ENCODE measurements around the gene SPIRE2. TPM values are rescaled to one million over a fixed set of nuclear protein-coding genes. Genes with fewer than 3 reads are reported as not detected.
"Not testable (repeated sequence)": the region's sequence is repeated elsewhere in the genome, so short reads cannot be mapped to it uniquely, and the experiment has no call there.

Gene SPIRE2
- total and polyA plus RNA-seq, 4 donors = 12.3 to 51.3 (median 27.2) TPM

DNA sequence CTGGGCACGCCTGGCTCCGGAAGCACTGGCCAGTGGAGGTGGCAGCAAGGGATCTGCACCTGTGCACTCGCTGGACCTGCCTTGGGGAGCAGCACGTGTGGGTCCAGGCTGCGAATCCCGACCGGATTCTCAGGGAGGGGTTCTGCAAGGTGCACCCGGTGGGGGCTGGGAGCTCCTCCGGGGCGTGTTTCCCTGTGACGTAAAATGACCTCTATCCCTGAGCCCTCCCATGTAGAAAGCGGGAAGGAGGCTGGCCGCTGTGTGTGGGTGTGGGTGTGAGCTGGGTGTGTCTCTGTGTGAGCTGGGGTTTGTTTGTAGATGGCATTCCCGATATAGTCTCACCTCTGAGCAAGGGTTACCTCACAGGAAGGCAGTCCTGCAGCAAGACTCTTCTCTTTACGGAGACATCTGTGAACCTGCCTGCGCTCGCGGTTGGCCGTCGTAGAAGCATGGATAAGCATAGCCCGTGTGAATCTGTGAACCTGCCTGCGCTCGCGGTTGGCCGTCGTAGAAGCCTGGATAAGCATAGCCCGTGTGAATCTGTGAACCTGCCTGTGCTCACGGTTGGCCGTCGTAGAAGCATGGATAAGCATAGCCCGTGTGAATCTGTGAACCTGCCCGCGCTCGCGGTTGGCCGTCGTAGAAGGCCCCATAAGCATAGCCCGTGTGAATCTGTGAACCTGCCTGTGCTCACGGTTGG is 5.5 kb downstream of the SPIRE2 start:
- not testable (repeated sequence) for H3K27ac ChIP-seq (ENCODE audit: low read depth, low read length); DNase-seq (ENCODE audit: low read depth in 4 of 6, low spot score in 6 of 6); H3K9me3 ChIP-seq (ENCODE audit: control insufficient read depth, insufficient read depth, low read length); H3K27me3 ChIP-seq (ENCODE audit: control insufficient read depth, insufficient read depth, low read length); H3K4me3 ChIP-seq (ENCODE audit: low read depth, low read length)
- 92% methylated on average over 39 of the region's 39 CpGs for WGBS (ENCODE audit: insufficient coverage)
- Histone ChIP-seq H3K36me3 (ENCODE audit: control insufficient read depth, insufficient read depth, low read length) (peaks cover 59% of the 10 kb centered on the region), H3K4me1 (ENCODE audit: control insufficient read depth, insufficient read depth, low read length) (peaks cover 21% of the 10 kb centered on the region)

DNA sequence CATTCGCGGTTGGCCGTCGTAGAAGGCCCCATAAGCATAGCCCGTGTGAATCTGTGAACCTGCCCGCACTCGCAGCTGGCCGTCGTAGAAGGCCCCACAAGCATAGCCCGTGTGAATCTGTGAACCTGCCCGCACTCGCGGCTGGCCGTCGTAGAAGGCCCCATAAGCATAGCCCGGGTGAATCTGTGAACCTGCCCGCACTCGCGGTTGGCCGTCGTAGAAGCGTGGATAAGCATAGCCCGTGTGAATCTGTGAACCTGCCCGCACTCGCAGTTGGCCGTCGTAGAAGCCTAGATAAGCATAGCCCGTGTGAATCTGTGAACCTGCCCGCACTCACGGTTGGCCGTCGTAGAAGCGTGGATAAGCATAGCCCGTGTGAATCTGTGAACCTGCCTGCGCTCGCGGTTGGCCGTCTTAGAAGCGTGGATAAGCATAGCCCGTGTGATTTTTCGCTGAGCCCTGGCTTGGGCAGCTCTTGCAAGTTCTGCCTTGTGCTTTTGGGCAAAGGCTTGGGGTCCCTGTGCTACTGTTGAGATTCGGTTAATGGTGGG is 6.6 kb downstream of the SPIRE2 start:
- 98% methylated on average over 41 of the region's 42 CpGs for WGBS (ENCODE audit: insufficient coverage)
- H3K27ac ChIP-seq (ENCODE audit: low read depth, low read length); H3K4me3 ChIP-seq (ENCODE audit: low read depth, low read length); DNase-seq (ENCODE audit: low read depth in 4 of 6, low spot score in 6 of 6); H3K9me3 ChIP-seq (ENCODE audit: control insufficient read depth, insufficient read depth, low read length); H3K27me3 ChIP-seq (ENCODE audit: control insufficient read depth, insufficient read depth, low read length): not testable (repeated sequence)
- H3K4me1 ChIP-seq (ENCODE audit: control insufficient read depth, insufficient read depth, low read length) = peaks cover 10% of the 10 kb centered on the region
- H3K36me3 ChIP-seq (ENCODE audit: control insufficient read depth, insufficient read depth, low read length) = peaks cover 62% of the 10 kb centered on the region

DNA sequence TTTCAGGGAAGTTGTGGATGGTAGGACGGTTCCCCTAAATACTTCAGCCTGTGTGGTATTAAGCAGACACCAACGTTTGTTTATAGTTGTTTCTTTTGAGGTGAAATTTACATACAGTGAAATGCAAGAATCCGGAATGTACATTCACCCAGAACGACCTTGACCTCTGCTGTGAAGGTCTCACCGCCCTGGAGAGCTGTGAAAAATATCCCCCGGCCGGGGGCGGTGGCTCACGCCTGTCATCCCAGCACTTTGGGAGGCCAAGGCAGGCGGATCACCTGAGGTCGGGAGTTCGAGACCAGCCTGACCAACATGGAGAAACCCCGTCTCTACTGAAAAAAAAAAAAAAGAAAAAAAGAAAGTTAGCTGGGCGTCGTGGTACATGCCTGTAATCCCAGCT is 8.2 kb downstream of the SPIRE2 start:
- H3K27ac ChIP-seq (ENCODE audit: low read depth, low read length); H3K4me1 ChIP-seq (ENCODE audit: control insufficient read depth, insufficient read depth, low read length); DNase-seq (ENCODE audit: low read depth in 4 of 6, low spot score in 6 of 6); H3K4me3 ChIP-seq (ENCODE audit: low read depth, low read length); H3K9me3 ChIP-seq (ENCODE audit: control insufficient read depth, insufficient read depth, low read length); H3K27me3 ChIP-seq (ENCODE audit: control insufficient read depth, insufficient read depth, low read length): not testable (repeated sequence)
- peaks cover 63% of the 10 kb centered on the region for H3K36me3 ChIP-seq (ENCODE audit: control insufficient read depth, insufficient read depth, low read length)
- 60% methylated on average over 1 of the region's 15 CpGs for WGBS (ENCODE audit: insufficient coverage)

DNA sequence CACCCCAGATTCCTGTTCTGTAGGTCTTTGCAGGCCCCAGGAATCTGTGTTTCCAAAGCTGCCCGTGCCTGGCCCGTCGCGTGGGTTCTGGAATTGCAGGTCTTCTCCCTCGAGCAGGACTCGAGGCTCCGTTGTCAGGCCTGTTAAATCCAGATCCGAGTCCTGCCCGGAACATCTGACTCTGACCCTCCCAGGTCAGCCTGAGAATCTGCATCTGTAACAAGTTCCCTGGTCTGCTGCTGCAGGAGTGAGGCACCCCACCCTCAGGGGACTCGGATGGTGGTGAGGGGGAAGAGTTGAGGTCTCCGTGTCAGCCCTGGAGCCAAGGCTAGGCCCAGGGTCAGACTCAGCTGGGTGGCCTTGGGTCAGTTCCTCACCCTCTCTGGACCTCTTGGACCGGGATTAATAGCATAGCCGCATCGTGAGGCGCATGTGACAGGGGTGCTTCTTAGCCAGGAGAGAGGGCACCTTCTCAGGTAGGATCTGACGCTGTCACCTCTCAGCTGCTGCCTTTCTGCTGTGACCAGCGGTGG is 8.8 kb downstream of the SPIRE2 start:
- Histone ChIP-seq H3K27ac (ENCODE audit: low read depth, low read length) (no peak overlapping the region), H3K27me3 (ENCODE audit: control insufficient read depth, insufficient read depth, low read length) (no peaks in the 10 kb centered on the region), H3K9me3 (ENCODE audit: control insufficient read depth, insufficient read depth, low read length) (no peaks in the 10 kb centered on the region), H3K4me1 (ENCODE audit: control insufficient read depth, insufficient read depth, low read length) (peaks cover 7% of the 10 kb centered on the region), H3K36me3 (ENCODE audit: control insufficient read depth, insufficient read depth, low read length) (peaks cover 57% of the 10 kb centered on the region), H3K4me3 (ENCODE audit: low read depth, low read length) (no peak overlapping the region)
- WGBS (ENCODE audit: insufficient coverage) = 89% methylated on average over 17 of the region's 17 CpGs
- DNase-seq (ENCODE audit: low read depth in 4 of 6, low spot score in 6 of 6) = no peak

DNA sequence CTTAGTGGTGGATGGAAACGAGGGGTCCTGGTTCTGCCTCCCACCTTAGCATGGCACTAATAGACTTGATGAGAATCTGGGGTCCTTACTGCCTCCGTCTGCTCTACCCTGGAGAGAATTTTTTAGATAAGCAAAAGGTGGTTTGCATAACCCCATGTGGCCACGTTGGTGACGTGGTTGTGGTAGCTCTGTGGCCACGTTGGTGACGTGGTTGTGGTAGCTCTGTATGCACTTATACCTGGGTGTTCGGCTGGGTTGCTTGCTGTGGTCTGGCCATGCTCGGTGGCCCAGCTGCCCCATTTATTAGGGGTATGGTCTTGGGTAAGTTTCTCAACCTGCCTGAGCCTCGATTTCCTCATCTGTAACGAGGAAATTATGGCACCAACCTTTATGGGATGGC is 13.0 kb downstream of the SPIRE2 start:
- 93% methylated on average over 8 of the region's 10 CpGs for WGBS (ENCODE audit: insufficient coverage)
- DNase-seq (ENCODE audit: low read depth in 4 of 6, low spot score in 6 of 6) = no peak

DNA sequence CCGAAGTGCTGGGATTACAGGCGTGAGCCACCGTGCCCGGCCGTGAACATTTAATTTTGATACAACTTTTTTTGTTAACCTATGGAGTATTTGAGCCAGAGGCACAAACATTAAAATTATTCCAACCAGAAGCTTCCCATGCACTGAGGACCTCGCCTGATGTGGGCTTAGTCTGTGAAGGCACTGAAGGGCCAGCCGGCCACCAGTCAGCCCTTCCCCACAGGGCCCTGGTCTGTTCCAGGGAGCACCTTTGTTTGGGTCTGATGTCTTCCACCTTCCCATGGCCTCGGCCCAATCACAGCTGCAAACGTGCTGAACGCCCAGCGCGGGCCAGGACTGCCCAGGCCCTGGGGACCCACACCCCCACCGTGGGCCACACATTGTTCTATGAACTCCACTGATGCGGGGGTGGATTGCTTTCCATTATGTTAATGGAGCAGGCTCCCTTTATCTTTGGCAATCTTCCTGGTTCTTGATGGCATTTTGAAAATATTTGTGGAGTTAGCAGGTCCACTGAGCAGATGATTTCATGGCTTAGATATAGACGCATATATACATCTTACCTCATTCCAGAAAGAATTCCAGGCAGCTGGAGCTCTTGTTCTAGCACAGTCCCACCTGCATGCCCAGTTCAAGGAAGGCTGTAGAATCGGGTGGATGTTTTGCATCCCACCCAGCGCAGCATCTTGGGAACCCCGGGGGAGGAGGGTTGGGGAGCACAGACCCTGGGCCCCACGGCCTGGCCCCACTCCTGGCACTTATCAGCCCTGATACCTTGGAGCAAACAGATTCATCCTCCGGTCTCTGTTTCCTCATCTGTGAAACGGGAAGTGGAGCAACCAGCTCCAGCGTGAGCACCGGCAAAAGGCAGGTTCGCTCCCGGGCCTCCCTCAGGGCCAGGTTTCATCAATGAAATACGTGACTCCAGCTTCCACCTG is 14.5 kb downstream of the SPIRE2 start:
- WGBS (ENCODE audit: insufficient coverage) = 80% methylated on average over 23 of the region's 26 CpGs
- Histone ChIP-seq H3K27ac (ENCODE audit: low read depth, low read length) (no peak overlapping the region), H3K4me3 (ENCODE audit: low read depth, low read length) (no peak overlapping the region), H3K36me3 (ENCODE audit: control insufficient read depth, insufficient read depth, low read length) (peaks cover 43% of the 10 kb centered on the region), H3K27me3 (ENCODE audit: control insufficient read depth, insufficient read depth, low read length) (no peaks in the 10 kb centered on the region), H3K4me1 (ENCODE audit: control insufficient read depth, insufficient read depth, low read length) (peaks cover under 1% of the 10 kb centered on the region), H3K9me3 (ENCODE audit: control insufficient read depth, insufficient read depth, low read length) (no peaks in the 10 kb centered on the region)
- peak in 1 of 6 donors; percentile 5 for DNase-seq (ENCODE audit: low read depth in 4 of 6, low spot score in 6 of 6)

More for the DNA sequence above, 13.0 kb downstream of the SPIRE2 start:
- no peaks in the 10 kb centered on the region for H3K27me3 ChIP-seq (ENCODE audit: control insufficient read depth, insufficient read depth, low read length)
- H3K27ac ChIP-seq (ENCODE audit: low read depth, low read length) = no peak overlapping the region
- no peaks in the 10 kb centered on the region for H3K9me3 ChIP-seq (ENCODE audit: control insufficient read depth, insufficient read depth, low read length)
- H3K4me3 ChIP-seq (ENCODE audit: low read depth, low read length) = no peak overlapping the region
- peaks cover 50% of the 10 kb centered on the region for H3K36me3 ChIP-seq (ENCODE audit: control insufficient read depth, insufficient read depth, low read length)
- peaks cover 7% of the 10 kb centered on the region for H3K4me1 ChIP-seq (ENCODE audit: control insufficient read depth, insufficient read depth, low read length)

DNA sequence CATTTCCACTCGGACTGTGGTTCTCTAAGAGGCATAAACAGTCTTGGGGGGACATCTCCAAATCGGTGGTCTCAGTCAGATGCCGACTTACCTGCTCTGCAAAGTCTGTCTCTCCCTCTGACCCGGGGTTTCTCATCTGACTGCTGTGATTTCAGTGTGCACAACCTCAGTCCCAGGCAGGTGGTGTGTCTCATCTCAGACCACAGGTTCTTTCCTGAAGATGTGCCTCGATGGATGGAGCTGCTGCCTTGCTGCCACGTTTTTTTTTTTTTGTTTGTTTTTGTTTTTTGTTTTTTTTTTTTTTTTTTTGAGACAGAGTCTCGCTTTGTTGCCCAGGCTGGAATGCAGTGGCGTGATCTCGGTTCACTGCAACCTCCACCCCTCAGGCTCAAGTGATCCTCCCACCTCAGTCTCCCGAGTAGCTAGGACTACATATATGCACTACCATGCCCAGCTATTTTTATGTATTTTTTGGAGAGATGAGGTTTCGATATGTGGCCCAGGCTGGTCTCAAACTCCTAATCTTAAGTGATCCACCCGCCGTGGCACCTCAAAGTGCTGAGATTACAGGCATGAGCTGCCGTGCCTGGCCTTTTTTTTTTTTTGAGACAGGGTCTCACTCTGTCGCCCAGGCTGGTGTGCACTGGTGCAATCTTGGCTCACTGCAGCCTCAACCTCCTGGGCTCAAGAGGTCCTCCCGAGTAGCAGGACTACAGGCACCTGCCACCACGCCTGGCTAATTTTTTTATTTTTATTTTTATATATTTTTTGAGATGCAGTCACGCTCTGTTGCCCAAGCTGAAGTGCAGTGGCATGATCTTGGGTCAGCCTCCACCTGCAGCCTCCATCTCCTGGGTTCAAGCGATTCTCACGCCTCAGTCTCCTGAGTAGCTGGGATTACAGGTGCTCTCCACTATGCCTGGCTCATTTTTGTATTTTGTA is 15.4 kb downstream of the SPIRE2 start:
- H3K9me3 ChIP-seq (ENCODE audit: control insufficient read depth, insufficient read depth, low read length) = no peaks in the 10 kb centered on the region
- no peak overlapping the region for H3K4me3 ChIP-seq (ENCODE audit: low read depth, low read length)
- no peak for DNase-seq (ENCODE audit: low read depth in 4 of 6, low spot score in 6 of 6)
- H3K36me3 ChIP-seq (ENCODE audit: control insufficient read depth, insufficient read depth, low read length) = peaks cover 42% of the 10 kb centered on the region
- no peak overlapping the region for H3K27ac ChIP-seq (ENCODE audit: low read depth, low read length)
- WGBS (ENCODE audit: insufficient coverage) = 93% methylated on average over 8 of the region's 20 CpGs
- H3K27me3 ChIP-seq (ENCODE audit: control insufficient read depth, insufficient read depth, low read length) = no peaks in the 10 kb centered on the region
- H3K4me1 ChIP-seq (ENCODE audit: control insufficient read depth, insufficient read depth, low read length) = no peaks in the 10 kb centered on the region

DNA sequence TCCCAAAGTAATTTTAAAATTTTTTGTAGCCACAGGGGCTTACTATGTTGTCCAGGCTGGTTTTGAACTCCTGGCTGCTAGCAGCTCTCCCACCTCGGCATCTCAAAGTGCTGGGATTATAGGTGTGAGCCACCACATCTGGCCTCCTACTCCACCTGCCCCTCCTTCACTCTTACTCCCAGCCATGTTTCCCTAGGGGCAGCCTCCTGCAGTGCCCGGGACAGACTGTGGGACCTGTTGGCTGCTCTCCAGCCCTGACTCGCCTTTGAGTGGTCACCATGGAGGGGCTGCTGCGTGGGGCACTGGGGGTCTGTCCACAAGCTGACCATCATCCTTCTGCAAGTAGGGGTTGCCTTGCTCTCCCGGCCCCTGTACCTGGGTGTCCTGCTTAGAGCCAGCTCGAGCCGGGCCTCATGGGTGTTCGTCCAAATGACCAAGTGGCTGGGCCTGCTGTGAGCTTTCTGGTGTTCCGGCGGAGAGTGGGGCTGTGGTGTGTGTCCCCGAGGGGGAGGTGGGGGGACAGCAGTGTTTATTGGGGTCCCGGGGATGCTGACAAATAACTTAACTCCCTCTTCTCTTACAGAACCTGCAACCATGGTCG is 16.6 kb downstream of the SPIRE2 start:
- DNase-seq (ENCODE audit: low read depth in 4 of 6, low spot score in 6 of 6) = no peak
- H3K4me3 ChIP-seq (ENCODE audit: low read depth, low read length) = no peak overlapping the region
- H3K9me3 ChIP-seq (ENCODE audit: control insufficient read depth, insufficient read depth, low read length) = no peaks in the 10 kb centered on the region
- H3K27me3 ChIP-seq (ENCODE audit: control insufficient read depth, insufficient read depth, low read length) = no peaks in the 10 kb centered on the region
- peaks cover 45% of the 10 kb centered on the region for H3K36me3 ChIP-seq (ENCODE audit: control insufficient read depth, insufficient read depth, low read length)
- H3K4me1 ChIP-seq (ENCODE audit: control insufficient read depth, insufficient read depth, low read length) = no peaks in the 10 kb centered on the region
- H3K27ac ChIP-seq (ENCODE audit: low read depth, low read length) = no peak overlapping the region
- WGBS (ENCODE audit: insufficient coverage) = 87% methylated on average over 5 of the region's 13 CpGs
